Spleen (tissue), 7 donors: ENCODE results near the gene SLC35B4.

ENCODE experiments used
- POLR2A ChIP-seq, 3 donors: fragments of 450-650 bp; IDR thresholded peaks; one replicate each; pipeline ENCODE4 v1.5.1; 2017; ENCODE audit warnings: antibody characterized with exemption in 3 of 3, mild to moderate bottlenecking in 1 of 3
- POLR2AphosphoS5 ChIP-seq, 3 donors: sonication (generic); formaldehyde crosslinking; IDR thresholded peaks; one replicate each; pipeline ENCODE4 v1.5.1; 2017; ENCODE audit warnings: antibody characterized with exemption in 3 of 3
- TF ChIP-seq, protein P1 (sequence below), 11 experiments: fragments of 200-600 bp in 7 of 11; fragments of 450-650 bp in 4 of 11; sonication (generic) in 4 of 11; IDR thresholded peaks in 8 of 11; conservative IDR thresholded peaks in 3 of 11; 1 replicate in 7 of 11; 2 replicates in 4 of 11; pipeline versions ENCODE4 v1.4.0 to v1.8.0; 2016 to 2021; ENCODE audit warnings: antibody characterized with exemption in 11 of 11, inconsistent platforms in 4 of 11, mild to moderate bottlenecking in 1 of 11
- donor health status: DM: no; HTN: no; CAD: no; lungs with moderate emphysema.
- donor health status: DM: no; HTN: no; CAD: no.
- donor health status: DM: no; HTN: no; CAD: no.

DNA sequence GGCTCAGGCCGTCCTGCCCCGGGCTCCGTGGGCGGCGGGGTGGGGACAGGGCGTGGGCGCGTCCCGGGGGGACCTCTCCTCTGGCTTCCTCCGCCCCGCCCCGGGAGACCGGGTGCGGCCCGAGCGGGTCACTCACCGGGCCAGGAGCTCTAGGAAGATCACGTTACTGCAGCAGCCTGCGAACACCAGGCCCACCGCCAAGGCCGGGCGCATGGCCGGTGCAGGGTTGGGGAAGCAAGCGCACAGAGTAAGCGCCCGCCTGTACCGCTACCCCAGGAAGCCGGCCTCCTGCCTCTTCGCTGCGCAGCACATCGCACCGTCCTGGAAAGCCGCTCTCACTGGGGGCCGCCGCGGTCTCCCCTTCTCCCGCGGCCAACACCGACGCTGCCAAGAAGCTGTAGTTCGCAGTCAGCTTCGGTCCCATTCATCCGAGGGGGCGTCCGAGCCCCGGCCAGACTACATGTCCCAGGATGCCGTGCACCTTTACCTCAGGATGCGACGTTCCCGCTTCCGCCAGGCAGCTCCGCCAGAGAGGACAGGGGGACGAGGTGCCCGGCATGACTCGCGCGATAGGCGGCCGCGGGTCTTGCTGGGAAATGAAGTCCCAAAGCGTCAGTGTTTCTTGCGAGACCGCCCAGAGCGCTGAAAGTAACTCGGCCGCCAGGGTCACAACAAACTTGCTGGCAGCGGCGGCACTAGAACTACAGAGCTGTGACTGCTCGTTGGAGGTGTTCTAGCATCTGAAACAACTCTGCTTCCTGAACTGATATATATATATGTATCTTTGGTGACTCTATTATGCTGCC, at the start of gene SLC35B4:
- TF ChIP-seq, protein P1, sequence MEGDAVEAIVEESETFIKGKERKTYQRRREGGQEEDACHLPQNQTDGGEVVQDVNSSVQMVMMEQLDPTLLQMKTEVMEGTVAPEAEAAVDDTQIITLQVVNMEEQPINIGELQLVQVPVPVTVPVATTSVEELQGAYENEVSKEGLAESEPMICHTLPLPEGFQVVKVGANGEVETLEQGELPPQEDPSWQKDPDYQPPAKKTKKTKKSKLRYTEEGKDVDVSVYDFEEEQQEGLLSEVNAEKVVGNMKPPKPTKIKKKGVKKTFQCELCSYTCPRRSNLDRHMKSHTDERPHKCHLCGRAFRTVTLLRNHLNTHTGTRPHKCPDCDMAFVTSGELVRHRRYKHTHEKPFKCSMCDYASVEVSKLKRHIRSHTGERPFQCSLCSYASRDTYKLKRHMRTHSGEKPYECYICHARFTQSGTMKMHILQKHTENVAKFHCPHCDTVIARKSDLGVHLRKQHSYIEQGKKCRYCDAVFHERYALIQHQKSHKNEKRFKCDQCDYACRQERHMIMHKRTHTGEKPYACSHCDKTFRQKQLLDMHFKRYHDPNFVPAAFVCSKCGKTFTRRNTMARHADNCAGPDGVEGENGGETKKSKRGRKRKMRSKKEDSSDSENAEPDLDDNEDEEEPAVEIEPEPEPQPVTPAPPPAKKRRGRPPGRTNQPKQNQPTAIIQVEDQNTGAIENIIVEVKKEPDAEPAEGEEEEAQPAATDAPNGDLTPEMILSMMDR (IDR thresholded peaks at IDR 0.05 in 8 of 11, conservative IDR thresholded peaks at IDR 0.05 in 3 of 11) = peak; percentile 13 to 69 (median 41)
- TF ChIP-seq POLR2A (IDR thresholded peaks at IDR 0.05) = no peak
- peak; percentile 85 to 93 (median 91) for TF ChIP-seq POLR2AphosphoS5 (IDR thresholded peaks at IDR 0.05)
